HEK293 (cell line): ENCODE data around the gene KRIT1.

Experiments
- KLF9 ChIP-seq: fragments of 450-650 bp; formaldehyde crosslinking; IDR thresholded peaks from 2 replicates; pipeline ENCODE4 v1.5.1; 2016; ENCODE audit warnings: missing biosample characterization, missing genetic modification characterization, low read depth
- PATZ1 ChIP-seq: fragments of 450-650 bp; formaldehyde crosslinking; IDR thresholded peaks from 2 replicates; pipeline ENCODE4 v1.5.1; 2016; ENCODE audit warnings: missing biosample characterization, missing genetic modification characterization
- ZFHX2 ChIP-seq: fragments of 450-650 bp; formaldehyde crosslinking; conservative IDR thresholded peaks from 2 replicates; pipeline ENCODE4 v1.5.1; 2016; ENCODE audit warnings: missing biosample characterization, missing genetic modification characterization
- ZNF112 ChIP-seq: fragments of 450-650 bp; formaldehyde crosslinking; IDR thresholded peaks from 2 replicates; pipeline ENCODE4 v1.5.0; 2017; ENCODE audit warnings: missing biosample characterization, missing genetic modification characterization
- TF ChIP-seq, protein P1 (sequence below): fragments of 450-650 bp; formaldehyde crosslinking; IDR thresholded peaks from 2 replicates; pipeline ENCODE4 v1.5.1; 2016; ENCODE audit warnings: missing biosample characterization, missing genetic modification characterization

- TF ChIP-seq KLF9 (tag by site-specific recombination) (no peak), ZFHX2 (tag by site-specific recombination) (no peak), PATZ1 (tag by site-specific recombination) (no peak), ZNF112 (no peak)
- TF ChIP-seq, protein P1, sequence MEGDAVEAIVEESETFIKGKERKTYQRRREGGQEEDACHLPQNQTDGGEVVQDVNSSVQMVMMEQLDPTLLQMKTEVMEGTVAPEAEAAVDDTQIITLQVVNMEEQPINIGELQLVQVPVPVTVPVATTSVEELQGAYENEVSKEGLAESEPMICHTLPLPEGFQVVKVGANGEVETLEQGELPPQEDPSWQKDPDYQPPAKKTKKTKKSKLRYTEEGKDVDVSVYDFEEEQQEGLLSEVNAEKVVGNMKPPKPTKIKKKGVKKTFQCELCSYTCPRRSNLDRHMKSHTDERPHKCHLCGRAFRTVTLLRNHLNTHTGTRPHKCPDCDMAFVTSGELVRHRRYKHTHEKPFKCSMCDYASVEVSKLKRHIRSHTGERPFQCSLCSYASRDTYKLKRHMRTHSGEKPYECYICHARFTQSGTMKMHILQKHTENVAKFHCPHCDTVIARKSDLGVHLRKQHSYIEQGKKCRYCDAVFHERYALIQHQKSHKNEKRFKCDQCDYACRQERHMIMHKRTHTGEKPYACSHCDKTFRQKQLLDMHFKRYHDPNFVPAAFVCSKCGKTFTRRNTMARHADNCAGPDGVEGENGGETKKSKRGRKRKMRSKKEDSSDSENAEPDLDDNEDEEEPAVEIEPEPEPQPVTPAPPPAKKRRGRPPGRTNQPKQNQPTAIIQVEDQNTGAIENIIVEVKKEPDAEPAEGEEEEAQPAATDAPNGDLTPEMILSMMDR (tag by site-specific recombination) = no peak
Observed at GRCh38 chr7:92259610-92260247, 14.0 kb upstream of the KRIT1 start.
